Neural cell (in vitro differentiated cells): ENCODE results near the gene RAP1GAP2. TPM values are rescaled to one million over a fixed set of nuclear protein-coding genes. Genes with fewer than 3 reads are reported as not detected.

Experiments used
- H2AFZ ChIP-seq: fragments of 200-600, 300-800 bp; sonication (generic), shearing (Covaris generic); 2 replicates; pipeline ENCODE4 v1.6.0; 2014; ENCODE audit warnings: low read depth, mild to moderate bottlenecking, antibody characterized with exemption, low read length, moderate library complexity
- H3F3A ChIP-seq: fragments of 200-600 bp; shearing (Covaris generic); 2 replicates; pipeline ENCODE4 v1.6.1; 2016; ENCODE audit warnings: mild to moderate bottlenecking, moderate library complexity, mixed read lengths, antibody characterized with exemption, low read length; ENCODE audit not compliant: insufficient read depth, poor library complexity, severe bottlenecking
- H3K27ac ChIP-seq: fragments of 200-600, 300-800 bp; sonication (generic), shearing (Covaris generic); 2 replicates; pipeline ENCODE4 v1.5.1; 2014; ENCODE audit warnings: mild to moderate bottlenecking, low read length, moderate library complexity
- H3K27me3 ChIP-seq: fragments of 300-800, 200-600 bp; sonication (generic), shearing (Covaris generic); 2 replicates; pipeline ENCODE4 v1.6.0; 2014; ENCODE audit warnings: mild to moderate bottlenecking, low read depth, low read length, moderate library complexity; ENCODE audit not compliant: insufficient read depth
- H3K36me3 ChIP-seq: fragments of 300-800, 200-600 bp; sonication (generic), shearing (Covaris generic); 2 replicates; pipeline ENCODE4 v1.5.1; 2014; ENCODE audit warnings: mild to moderate bottlenecking, antibody characterized with exemption, low read length, moderate library complexity; ENCODE audit not compliant: insufficient read depth
- H3K4me2 ChIP-seq: fragments of 300-800, 200-600 bp; sonication (generic), shearing (Covaris generic); 2 replicates; pipeline ENCODE4 v1.6.0; 2014; ENCODE audit warnings: mild to moderate bottlenecking, low read length
- H3K4me3 ChIP-seq: fragments of 300-800, 200-600 bp; sonication (generic), shearing (Covaris generic); 2 replicates; pipeline ENCODE4 v1.5.1; 2014; ENCODE audit warnings: mild to moderate bottlenecking, low read length, moderate library complexity
- H3K79me2 ChIP-seq: fragments of 200-600 bp; shearing (Covaris generic); replicated peaks from 2 replicates; pipeline ENCODE4 v1.6.0; 2014; ENCODE audit warnings: mild to moderate bottlenecking, low read length, moderate library complexity; ENCODE audit not compliant: insufficient read depth
- H3K9ac ChIP-seq: fragments of 300-800, 200-600 bp; sonication (generic), shearing (Covaris generic); 2 replicates; pipeline ENCODE4 v1.6.1; 2016; ENCODE audit warnings: mild to moderate bottlenecking, low read length, mixed read lengths
- H3K9me2 ChIP-seq: fragments of 200-600 bp; shearing (Covaris generic); 2 replicates; pipeline ENCODE4 v1.6.1; 2016; ENCODE audit warnings: mild to moderate bottlenecking, low read length, mixed read lengths; ENCODE audit not compliant: insufficient read depth
- H3K9me3 ChIP-seq: fragments of 200-600, 300-800 bp; sonication (generic), shearing (Covaris generic); 2 replicates; pipeline ENCODE4 v1.6.1; 2016; ENCODE audit warnings: mild to moderate bottlenecking, mixed run types, low read length, moderate library complexity, mixed read lengths
- H4K20me1 ChIP-seq: fragments of 200-600 bp; shearing (Covaris generic); 2 replicates; pipeline ENCODE4 v1.6.1; 2016; ENCODE audit warnings: mild to moderate bottlenecking, mixed run types; ENCODE audit not compliant: insufficient read depth
- CTCF ChIP-seq: fragments of 450-650 bp; IDR thresholded peaks from 2 replicates; pipeline ENCODE4 v1.5.1; 2014; ENCODE audit warnings: antibody characterized with exemption, mild to moderate bottlenecking, moderate library complexity; ENCODE audit not compliant: poor library complexity, severe bottlenecking
- EP300 ChIP-seq: fragments of 450-650 bp; conservative IDR thresholded peaks from 2 replicates; pipeline ENCODE4 v1.6.1; 2014; ENCODE audit warnings: antibody characterized with exemption, mild to moderate bottlenecking, moderate library complexity; ENCODE audit not compliant: poor library complexity, severe bottlenecking
- EZH2 ChIP-seq: fragments of 200-600, 300-800 bp; shearing (Covaris generic), sonication (generic); IDR thresholded peaks from 2 replicates; pipeline ENCODE4 v1.6.1; 2014; ENCODE audit warnings: antibody characterized with exemption, low read length, borderline replicate concordance, mild to moderate bottlenecking; ENCODE audit not compliant: insufficient read depth, poor library complexity, severe bottlenecking
- MXI1 ChIP-seq: fragments of 450-650 bp; conservative IDR thresholded peaks from 2 replicates; pipeline ENCODE4 v1.6.1; 2014; ENCODE audit warnings: antibody characterized with exemption, mild to moderate bottlenecking; ENCODE audit not compliant: poor library complexity, severe bottlenecking
- POLR2AphosphoS5 ChIP-seq: IDR thresholded peaks from 2 replicates; pipeline ENCODE4 v1.6.1; 2012
- RAD21 ChIP-seq: fragments of 450-650 bp; conservative IDR thresholded peaks from 2 replicates; pipeline ENCODE4 v1.6.1; 2014; ENCODE audit warnings: antibody characterized with exemption, mild to moderate bottlenecking, moderate library complexity
- REST ChIP-seq: IDR thresholded peaks from 2 replicates; pipeline ENCODE4 v1.6.1; 2012; ENCODE audit warnings: borderline replicate concordance
- SMC3 ChIP-seq: fragments of 450-650 bp; conservative IDR thresholded peaks from 2 replicates; pipeline ENCODE4 v1.6.1; 2014; ENCODE audit warnings: antibody characterized with exemption, mild to moderate bottlenecking, moderate library complexity; ENCODE audit not compliant: poor library complexity
- TAF1 ChIP-seq: IDR thresholded peaks from 2 replicates; pipeline ENCODE4 v1.6.1; 2012; ENCODE audit warnings: low read depth
- polyA plus RNA-seq: library from polyadenylated mRNA; depleted of rRNA; stranded (reverse); fragments of >200 nt; gene quantifications from 2 replicates; pipeline ENCODE4 v1.2.3, GENCODE V29; 2014

Gene RAP1GAP2
- polyA plus RNA-seq, 1 donor from 2014 or later = 14.8 TPM

GRCh38 chr17:2822358-2822757 is 26.1 kb downstream of the RAP1GAP2 start:
- TF ChIP-seq EZH2 (no peak), REST (no peak), MXI1 (no peak), EP300 (no peak), CTCF (no peak), TAF1 (no peak), POLR2AphosphoS5 (no peak), SMC3 (no peak), RAD21 (no peak)
- H3K9me3 ChIP-seq = no peaks in the 10 kb centered on the region
- H2AFZ ChIP-seq = no peak overlapping the region
- no peaks in the 10 kb centered on the region for H3K9me2 ChIP-seq
- H3F3A ChIP-seq = no peaks in the 10 kb centered on the region
- no peaks in the 10 kb centered on the region for H3K36me3 ChIP-seq
- no peak overlapping the region for H3K4me3 ChIP-seq
- no peak overlapping the region for H3K9ac ChIP-seq
- no peak overlapping the region for H3K27ac ChIP-seq
- no peaks in the 10 kb centered on the region for H3K79me2 ChIP-seq
- H3K27me3 ChIP-seq = no peaks in the 10 kb centered on the region
- no peaks in the 10 kb centered on the region for H4K20me1 ChIP-seq
- no peak overlapping the region for H3K4me2 ChIP-seq

- H3K79me2 ChIP-seq = no peaks in the 10 kb centered on the region
- TF ChIP-seq POLR2AphosphoS5 = no peak
- TF ChIP-seq EP300 = no peak
- TF ChIP-seq SMC3 = no peak
- no peak for TF ChIP-seq RAD21
- no peak for TF ChIP-seq CTCF
- no peak for TF ChIP-seq MXI1
- TF ChIP-seq EZH2 = no peak
- TF ChIP-seq TAF1 = no peak
- TF ChIP-seq REST = no peak
These were observed 29.2 kb downstream of the RAP1GAP2 start for GRCh38 chr17:2825253-2825970.

More at GRCh38 chr17:2825253-2825970, 29.2 kb downstream of the RAP1GAP2 start:
- Histone ChIP-seq H3K4me2 (no peak overlapping the region), H3K27ac (no peak overlapping the region), H3K9ac (no peak overlapping the region), H3K9me3 (no peaks in the 10 kb centered on the region), H4K20me1 (no peaks in the 10 kb centered on the region), H3K4me3 (no peak overlapping the region), H3K36me3 (no peaks in the 10 kb centered on the region), H3K27me3 (no peaks in the 10 kb centered on the region), H3F3A (no peaks in the 10 kb centered on the region), H3K9me2 (no peaks in the 10 kb centered on the region), H2AFZ (no peak overlapping the region)
